ENCODE measurements around the gene IGFBP5.
A peak's percentile ranks its signal among the peaks of the same experiment; 100 is the strongest.

IGFBP5 gene

GRCh38 chr2:216713691-216714336 lies 18.5 kb upstream of the IGFBP5 start:
- DNase-seq (ENCODE audit: low read depth): no peak

- no peak for DNase-seq (ENCODE audit: low read depth)
These were observed 16.0 kb upstream of the IGFBP5 start for GRCh38 chr2:216711348-216711747.

GRCh38 chr2:216710551-216711301 lies 15.4 kb upstream of the IGFBP5 start:
- no peak for DNase-seq (ENCODE audit: low read depth)

- no peak for DNase-seq (ENCODE audit: low read depth)
These were observed 7.4 kb upstream of the IGFBP5 start for GRCh38 chr2:216702756-216703155.

- DNase-seq (ENCODE audit: low read depth): no peak
These were observed 6.2 kb upstream of the IGFBP5 start for GRCh38 chr2:216701544-216701943.

GRCh38 chr2:216700781-216701180 lies 5.4 kb upstream of the IGFBP5 start:
- no peak for DNase-seq (ENCODE audit: low read depth)

- no peak for DNase-seq (ENCODE audit: low read depth)
These were observed 4.8 kb upstream of the IGFBP5 start for GRCh38 chr2:216700088-216700567.

GRCh38 chr2:216698895-216699294 lies 3.5 kb upstream of the IGFBP5 start:
- DNase-seq (ENCODE audit: low read depth): no peak

- no peak for DNase-seq (ENCODE audit: low read depth)
These were observed 2.9 kb upstream of the IGFBP5 start for GRCh38 chr2:216698293-216698692.

- no peak for DNase-seq (ENCODE audit: low read depth)
These were observed 1.6 kb upstream of the IGFBP5 start for GRCh38 chr2:216696751-216697560.

- no peak for DNase-seq (ENCODE audit: low read depth)
These were observed 972 bp upstream of the IGFBP5 start for GRCh38 chr2:216696321-216696720.

GRCh38 chr2:216694826-216695217 lies 527 bp downstream of the IGFBP5 start:
- no peak for DNase-seq (ENCODE audit: low read depth)

- DNase-seq (ENCODE audit: low read depth): no peak
These were observed 1.1 kb downstream of the IGFBP5 start for GRCh38 chr2:216694082-216694825.

- no peak for DNase-seq (ENCODE audit: low read depth)
These were observed 1.8 kb downstream of the IGFBP5 start for GRCh38 chr2:216693414-216694080.

- peak; percentile 13 for DNase-seq (ENCODE audit: low read depth)
These were observed 2.5 kb downstream of the IGFBP5 start for GRCh38 chr2:216692636-216693413.

GRCh38 chr2:216690853-216691741 lies 4.3 kb downstream of the IGFBP5 start:
- no peak for DNase-seq (ENCODE audit: low read depth)

GRCh38 chr2:216690456-216690852 lies 4.9 kb downstream of the IGFBP5 start:
- no peak for DNase-seq (ENCODE audit: low read depth)

- DNase-seq (ENCODE audit: low read depth): no peak
These were observed 6.0 kb downstream of the IGFBP5 start for GRCh38 chr2:216689397-216689796.

- no peak for DNase-seq (ENCODE audit: low read depth)
These were observed 6.5 kb downstream of the IGFBP5 start for GRCh38 chr2:216688731-216689340.

Measured in activated T-helper 9 cell treated with anti-CD3 and anti-CD28 coated beads, Interleukin-2, amount 50 U/mL, for 16 hours (primary cell).